HG03097 (cell line): Measurements from ENCODE around the gene PEX26.
"Not testable (repeated sequence)": the region's sequence is repeated elsewhere in the genome, so short reads cannot be mapped to it uniquely, and the experiment has no call there.

Experiments used
- ATAC-seq: cut with Tn5 transposase; IDR thresholded peaks from one replicate; pipeline ENCODE4 v1.9.1; 2021; ENCODE audit not compliant: unreplicated experiment, low FRiP score

The PEX26 gene

DNA sequence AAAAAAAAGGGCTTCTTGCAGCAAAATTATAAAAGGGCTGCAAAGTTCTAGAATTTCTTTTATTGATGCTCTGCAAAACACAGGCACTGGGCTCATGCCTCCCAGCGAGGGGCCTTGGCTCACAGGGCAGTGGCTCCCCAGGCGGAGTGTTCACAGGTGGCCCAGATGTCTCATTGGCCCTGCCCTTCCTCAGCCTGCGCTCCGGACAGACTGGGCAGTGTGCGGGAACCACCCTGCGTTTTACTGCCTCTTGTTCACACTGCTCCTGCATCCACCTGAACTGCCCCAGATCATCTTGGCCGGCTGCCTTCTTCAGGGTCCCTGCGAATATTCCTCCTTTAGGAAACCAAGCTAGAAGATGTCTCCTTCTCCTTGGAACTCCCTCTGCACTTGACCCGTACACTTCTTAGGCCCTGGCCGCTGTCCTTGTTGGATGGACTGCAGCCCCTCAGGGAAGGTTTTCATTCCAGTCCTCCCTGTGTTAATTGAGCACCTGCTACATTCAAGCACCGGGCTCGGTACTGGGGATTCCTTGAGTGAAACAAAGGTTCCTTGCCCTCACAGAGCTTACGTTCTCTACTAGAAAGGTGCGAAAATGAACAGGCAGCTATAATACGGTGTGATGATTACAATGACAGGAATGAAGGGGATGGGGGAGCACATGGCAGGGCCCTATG lies 37.3 kb downstream of the PEX26 start:
- ATAC-seq = no peak

DNA sequence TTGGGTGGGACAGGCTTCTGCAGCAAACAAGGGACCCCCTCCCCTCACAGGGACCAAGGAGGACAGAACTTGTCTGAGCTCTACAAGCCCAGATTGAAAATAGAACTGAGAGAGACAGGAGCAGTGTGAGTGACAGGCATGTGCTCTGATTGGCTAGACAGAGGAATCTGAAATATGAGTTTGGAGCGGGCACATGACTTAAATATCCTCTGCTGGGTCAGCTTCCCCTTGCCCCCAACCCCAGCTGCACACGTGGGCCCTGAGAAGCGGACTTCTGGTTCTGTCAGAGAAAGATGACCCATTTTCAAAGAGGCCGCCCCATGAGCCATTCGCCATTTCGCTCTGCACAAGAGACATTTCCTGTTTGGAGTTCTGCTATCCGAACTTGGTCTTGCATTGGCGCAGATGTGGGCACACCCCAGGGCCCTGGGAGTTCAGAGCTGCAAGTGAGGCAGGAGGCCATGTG lies 38.1 kb downstream of the PEX26 start:
- ATAC-seq = no peak

- ATAC-seq = no peak
Measured at GRCh38 chr22:18116634-18117033, 38.8 kb downstream of the PEX26 start.

DNA sequence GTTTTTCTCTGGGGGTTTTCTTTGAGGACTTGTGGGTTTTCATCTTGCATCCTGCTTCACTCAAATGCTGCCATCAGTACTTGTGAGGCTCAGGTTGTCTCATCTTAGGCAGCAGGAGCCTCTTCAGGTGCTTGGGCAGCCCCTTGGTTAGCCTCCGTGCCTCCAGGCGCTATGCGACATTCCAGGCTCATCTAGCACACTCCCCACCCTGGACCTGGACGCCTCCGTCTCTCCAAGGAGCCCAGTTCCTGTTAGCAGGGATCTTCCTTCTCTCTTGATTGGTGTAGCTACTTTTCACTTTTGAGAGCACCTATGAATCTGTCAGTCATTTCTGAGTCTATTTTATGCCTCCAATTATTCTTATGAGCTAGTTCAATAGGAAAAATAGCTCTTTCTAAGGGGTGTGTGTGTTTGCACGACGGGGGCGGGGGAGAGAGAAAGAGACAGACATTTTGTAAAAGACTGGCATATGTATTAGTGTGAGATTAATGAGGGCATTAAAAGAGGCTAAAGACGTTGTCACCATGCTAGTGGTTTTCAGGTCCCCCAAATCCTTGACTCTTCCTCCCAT lies 40.6 kb downstream of the PEX26 start:
- ATAC-seq = no peak

- ATAC-seq = no peak
Measured at GRCh38 chr22:18119409-18120110, 41.8 kb downstream of the PEX26 start.

DNA sequence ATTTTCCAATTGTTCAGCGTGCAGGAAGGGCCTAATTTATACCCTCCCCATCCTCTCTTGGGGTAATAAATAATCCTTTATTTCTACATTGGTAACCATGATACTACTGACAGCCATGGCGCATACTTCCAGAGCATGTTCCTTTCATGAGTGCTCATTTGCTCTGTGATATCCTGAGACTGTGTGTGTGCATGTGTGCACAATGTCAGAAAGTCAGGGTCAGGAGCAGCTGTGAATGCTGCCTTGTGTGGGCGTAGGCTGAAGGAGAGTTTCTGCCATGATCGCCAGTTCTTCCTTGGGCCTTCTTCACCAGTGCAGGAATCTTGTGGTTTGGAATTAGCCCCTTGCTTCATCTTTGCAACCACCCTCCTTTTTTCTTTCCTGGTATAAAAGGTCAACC lies 43.1 kb downstream of the PEX26 start:
- no peak for ATAC-seq

GRCh38 chr22:18121506-18121905 lies 43.7 kb downstream of the PEX26 start:
- no peak for ATAC-seq

- ATAC-seq = no peak
Measured at GRCh38 chr22:18121954-18122554, 44.3 kb downstream of the PEX26 start.

DNA sequence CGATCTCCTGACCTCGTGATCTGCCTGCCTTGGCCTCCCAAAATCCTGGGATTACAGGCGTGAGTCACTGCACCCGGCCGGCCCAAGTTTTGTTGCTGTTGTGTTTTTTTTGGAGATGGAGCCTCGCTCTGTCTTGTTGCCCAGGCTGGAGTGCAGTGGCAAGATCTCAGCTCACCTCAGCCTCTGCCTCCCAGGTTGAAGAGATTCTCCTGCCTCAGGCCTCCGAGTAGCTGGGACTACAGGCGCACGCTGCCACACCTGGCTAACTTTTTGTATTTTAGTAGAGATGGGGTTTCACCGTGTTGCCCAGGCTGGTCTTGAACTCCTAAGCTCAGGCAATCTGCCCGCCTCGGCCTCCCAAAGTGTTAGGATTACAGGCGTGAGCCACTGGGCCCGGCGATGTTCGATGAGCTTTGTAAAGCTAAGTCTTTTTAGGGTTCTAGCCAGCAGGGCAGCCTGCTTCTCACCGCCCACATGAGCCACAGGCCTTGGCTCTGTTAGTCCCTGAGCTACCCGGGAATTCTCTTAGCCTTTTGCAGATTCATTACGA lies 45.8 kb downstream of the PEX26 start:
- not testable (repeated sequence) for ATAC-seq

GRCh38 chr22:18126606-18127005 lies 48.8 kb downstream of the PEX26 start:
- no peak for ATAC-seq

- no peak for ATAC-seq
Measured at GRCh38 chr22:18130018-18130417, 52.2 kb downstream of the PEX26 start.

DNA sequence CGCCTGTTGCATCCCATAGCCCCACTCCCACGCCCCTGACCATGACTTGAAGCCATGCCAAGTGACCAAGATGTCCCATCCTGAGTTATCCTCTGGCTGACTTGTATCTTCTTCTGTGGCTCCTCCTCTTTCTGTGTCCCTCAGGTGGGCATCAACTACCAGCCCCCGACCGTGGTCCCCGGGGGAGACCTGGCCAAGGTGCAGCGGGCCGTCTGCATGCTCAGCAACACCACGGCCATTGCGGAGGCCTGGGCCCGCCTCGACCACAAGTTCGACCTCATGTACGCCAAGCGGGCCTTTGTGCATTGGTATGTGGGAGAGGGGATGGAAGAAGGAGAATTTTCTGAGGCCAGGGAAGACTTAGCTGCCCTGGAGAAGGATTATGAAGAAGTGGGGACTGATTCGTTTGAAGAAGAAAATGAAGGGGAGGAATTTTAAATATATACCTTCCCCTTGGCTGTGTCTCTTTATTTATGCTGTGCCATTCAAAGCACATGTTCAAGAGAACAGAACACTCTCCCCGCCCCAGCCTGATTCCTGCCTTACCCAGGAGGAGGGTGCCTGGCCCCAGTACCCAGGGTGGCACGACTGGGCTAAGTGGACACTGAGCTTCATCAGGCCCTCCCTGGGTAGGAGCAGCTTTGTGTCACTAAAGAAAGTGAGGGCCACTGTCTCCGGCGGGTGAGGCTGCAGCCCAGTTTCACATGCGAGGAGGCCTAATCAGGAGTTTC lies 53.1 kb downstream of the PEX26 start:
- ATAC-seq = no peak

GRCh38 chr22:18133452-18133851 lies 55.7 kb downstream of the PEX26 start:
- ATAC-seq = no peak

DNA sequence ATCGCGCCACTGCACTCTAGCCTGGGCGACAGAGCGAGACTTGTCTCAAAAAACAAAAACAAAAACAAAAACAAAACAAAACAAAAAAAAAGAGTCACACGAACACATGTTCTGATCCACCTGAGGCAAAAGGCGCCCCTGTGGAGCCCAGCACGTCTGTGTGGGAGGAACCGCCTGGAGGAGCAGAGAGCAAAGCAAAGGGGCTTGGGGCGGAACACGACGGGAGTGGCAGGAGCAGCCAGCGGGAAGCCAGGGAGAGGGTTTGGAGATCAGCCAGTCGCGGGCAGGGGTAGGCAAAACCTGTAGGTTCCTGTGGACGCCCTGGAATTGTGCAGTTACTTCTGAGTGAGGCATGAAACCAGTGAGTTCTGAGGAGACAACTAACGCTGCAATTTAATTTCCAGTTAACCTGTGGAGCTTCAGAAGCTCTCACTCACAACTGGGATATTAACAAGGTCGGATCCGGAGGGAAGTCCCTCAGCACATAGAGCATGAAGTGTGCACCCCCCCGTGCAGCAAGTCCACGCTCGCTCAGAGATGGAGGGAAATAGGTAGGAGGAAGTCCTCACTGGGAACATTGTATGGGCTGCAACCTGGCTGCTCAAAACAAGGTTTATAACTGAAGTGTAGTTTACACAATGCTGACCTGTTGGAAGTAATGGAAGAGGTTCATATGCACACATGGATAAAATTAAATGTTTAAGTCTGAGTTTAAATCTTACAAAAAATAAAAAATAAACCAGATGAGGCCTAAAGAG lies 59.0 kb downstream of the PEX26 start:
- ATAC-seq = no peak

- ATAC-seq = not testable (repeated sequence)
Measured at GRCh38 chr22:18141004-18141403, 63.2 kb downstream of the PEX26 start.

DNA sequence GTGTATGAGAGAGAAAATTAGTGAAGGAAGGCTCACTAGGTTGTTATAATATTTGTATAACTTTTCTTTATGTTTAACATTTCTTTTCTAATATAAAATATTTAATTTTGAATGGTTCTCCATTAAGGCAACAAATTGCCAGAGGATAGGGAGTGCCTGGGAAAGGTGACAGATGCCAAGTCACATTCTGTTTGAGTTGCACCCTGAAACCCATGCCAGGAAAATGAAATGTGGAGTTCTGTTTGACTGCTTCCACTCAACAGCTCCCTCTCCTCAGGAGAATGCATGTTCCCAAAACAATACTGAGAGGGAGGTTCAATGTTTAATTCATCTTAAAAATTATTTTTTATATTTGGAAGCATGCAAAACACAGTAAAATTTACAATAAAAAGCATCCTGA lies 66.3 kb downstream of the PEX26 start:
- ATAC-seq = no peak

GRCh38 chr22:18145676-18146388 lies 68.0 kb downstream of the PEX26 start:
- ATAC-seq = no peak

GRCh38 chr22:18146389-18146753 lies 68.6 kb downstream of the PEX26 start:
- ATAC-seq = no peak

DNA sequence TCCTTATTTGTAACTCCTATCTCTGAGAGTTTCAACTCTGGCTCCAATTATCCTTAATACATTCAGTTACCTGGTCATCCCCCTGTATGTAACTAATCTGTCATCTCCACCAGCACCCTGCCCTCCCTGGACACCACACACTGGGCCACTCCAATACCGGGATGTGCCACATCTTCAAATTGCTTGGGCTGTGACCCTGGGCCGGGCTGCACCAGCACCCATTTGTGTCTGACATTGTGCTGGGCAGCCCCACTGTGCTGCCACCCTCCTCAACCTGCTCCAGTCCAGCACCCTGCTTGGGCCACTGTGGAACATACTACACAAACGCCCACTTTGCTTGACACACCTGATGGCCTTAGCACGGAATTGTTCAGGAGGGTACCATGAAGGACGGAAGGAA lies 70.0 kb downstream of the PEX26 start:
- ATAC-seq = no peak
